IPS-20b (cell line): ENCODE data around the gene SAMD13.

Experiments used
- H3K27ac ChIP-seq: one replicate; pipeline ENCODE4 v1.5.1; 2013; ENCODE audit warnings: low read length
- H3K27me3 ChIP-seq: 2 replicates; pipeline ENCODE4 v1.6.1; 2013; ENCODE audit warnings: mild to moderate bottlenecking, low read length, inconsistent platforms; ENCODE audit not compliant: insufficient read depth
- H3K36me3 ChIP-seq: 2 replicates; pipeline ENCODE4 v1.6.1; 2013; ENCODE audit warnings: low read depth, mild to moderate bottlenecking, inconsistent platforms, low read length, moderate library complexity; ENCODE audit not compliant: insufficient read depth
- H3K4me1 ChIP-seq: 2 replicates; pipeline ENCODE4 v1.6.1; 2013; ENCODE audit warnings: mild to moderate bottlenecking, control low read depth, inconsistent platforms, low read length, moderate library complexity; ENCODE audit not compliant: insufficient read depth
- H3K4me3 ChIP-seq: 2 replicates; pipeline ENCODE4 v1.5.1; 2013; ENCODE audit warnings: mild to moderate bottlenecking, low read length, inconsistent platforms
- H3K9ac ChIP-seq: 2 replicates; pipeline ENCODE4 v1.6.1; 2013; ENCODE audit warnings: low read depth, mild to moderate bottlenecking, inconsistent platforms, low read length, moderate library complexity
- H3K9me3 ChIP-seq: 2 replicates; pipeline ENCODE4 v1.6.1; 2013; ENCODE audit warnings: mild to moderate bottlenecking, low read depth, low read length, inconsistent platforms; ENCODE audit not compliant: insufficient read depth

The SAMD13 gene

DNA sequence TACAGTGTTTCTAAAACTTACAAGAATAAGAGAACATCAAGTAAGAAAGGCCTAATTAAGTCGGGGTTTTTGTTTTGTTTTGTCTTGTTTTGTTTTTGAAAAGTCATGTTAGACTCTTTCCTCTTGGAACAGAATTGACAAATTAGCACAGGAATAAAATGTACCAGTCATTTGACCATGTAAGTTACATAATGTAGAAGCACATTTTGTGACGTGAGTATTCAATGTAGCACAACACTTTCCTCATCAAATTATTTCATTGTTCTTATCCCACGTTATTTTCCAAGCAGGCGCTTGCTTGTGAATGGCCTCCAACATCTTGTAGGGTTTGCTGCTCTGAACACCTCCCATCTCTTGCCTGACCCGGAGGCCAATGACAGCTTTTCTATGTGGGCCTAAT is 62.1 kb downstream of the SAMD13 start:
- H3K4me1 ChIP-seq: no peaks in the 10 kb centered on the region
- no peaks in the 10 kb centered on the region for H3K9me3 ChIP-seq
- H3K9ac ChIP-seq: no peak overlapping the region
- H3K4me3 ChIP-seq: no peak overlapping the region
- H3K27ac ChIP-seq: no peak overlapping the region
- H3K27me3 ChIP-seq: no peaks in the 10 kb centered on the region
- H3K36me3 ChIP-seq: no peaks in the 10 kb centered on the region

DNA sequence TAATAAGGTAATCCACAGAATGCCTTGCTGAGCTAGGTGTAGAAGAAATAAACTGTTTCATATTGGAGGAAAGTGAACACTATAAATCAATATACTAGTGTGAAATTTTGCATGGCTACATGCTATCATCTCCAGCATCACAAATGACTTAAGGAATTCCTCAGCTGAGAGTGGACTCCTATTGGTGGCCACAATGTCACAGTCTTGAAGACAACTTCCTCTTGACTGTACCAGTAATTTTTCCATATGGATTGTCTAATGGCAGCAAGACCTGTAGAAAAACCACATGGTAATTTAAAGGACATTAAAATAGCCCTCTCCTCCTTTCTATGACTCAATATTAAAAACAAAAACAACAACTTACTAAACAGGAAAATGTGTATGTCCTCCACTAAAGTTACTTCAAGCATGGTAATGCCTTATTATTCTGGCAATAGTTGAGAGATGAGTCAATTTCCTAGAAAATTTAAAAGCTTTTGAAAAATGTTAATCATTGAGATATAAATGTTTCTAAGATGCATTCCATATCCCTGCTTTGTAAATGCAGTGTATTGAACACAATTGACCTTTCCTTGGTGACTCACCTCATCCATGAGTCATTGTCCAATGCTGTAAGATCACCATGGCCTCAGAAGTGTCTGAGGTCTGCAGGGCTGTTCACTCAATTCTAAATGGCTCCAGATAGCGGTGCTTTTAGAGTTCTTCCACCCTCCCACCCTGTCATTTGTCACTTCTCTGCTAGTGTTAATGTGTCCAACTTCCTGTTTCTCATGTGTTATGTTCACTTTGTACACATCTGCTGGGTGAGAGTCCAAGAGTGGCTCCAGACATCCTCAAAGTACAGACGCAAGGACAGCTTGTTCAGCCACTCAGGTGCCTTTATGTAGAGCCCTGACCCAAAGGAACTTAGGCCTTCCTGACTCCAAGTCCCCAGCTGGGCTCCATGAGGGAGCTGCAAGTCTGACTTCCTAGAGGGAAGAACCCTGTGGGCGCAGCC is 64.0 kb downstream of the SAMD13 start:
- H3K9ac ChIP-seq: no peak overlapping the region
- no peak overlapping the region for H3K27ac ChIP-seq
- H3K4me1 ChIP-seq: no peaks in the 10 kb centered on the region
- no peak overlapping the region for H3K4me3 ChIP-seq
- no peaks in the 10 kb centered on the region for H3K36me3 ChIP-seq
- no peaks in the 10 kb centered on the region for H3K27me3 ChIP-seq
- H3K9me3 ChIP-seq: no peaks in the 10 kb centered on the region

DNA sequence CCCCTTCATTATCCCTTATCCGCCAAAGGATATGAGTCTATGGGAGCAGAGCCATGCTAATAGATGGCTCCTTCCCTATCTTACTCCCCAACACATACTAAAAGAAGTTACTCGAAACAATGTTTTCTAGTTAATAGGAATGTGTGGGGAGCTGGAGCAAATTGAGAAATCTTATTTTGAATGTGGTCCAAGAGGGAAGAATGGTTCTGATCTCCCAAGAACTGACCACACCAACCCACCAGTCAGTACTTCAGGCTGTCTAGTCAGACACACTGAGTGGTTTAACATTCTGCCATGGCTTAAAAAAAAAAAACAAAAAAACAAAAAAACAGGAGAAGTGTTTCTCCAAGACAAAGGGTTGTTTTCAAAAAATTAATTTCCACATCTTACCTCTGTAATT is 65.3 kb downstream of the SAMD13 start:
- no peaks in the 10 kb centered on the region for H3K4me1 ChIP-seq
- H3K36me3 ChIP-seq: no peaks in the 10 kb centered on the region
- H3K27me3 ChIP-seq: no peaks in the 10 kb centered on the region
- no peak overlapping the region for H3K9ac ChIP-seq
- H3K4me3 ChIP-seq: no peak overlapping the region
- no peak overlapping the region for H3K27ac ChIP-seq
- no peaks in the 10 kb centered on the region for H3K9me3 ChIP-seq

DNA sequence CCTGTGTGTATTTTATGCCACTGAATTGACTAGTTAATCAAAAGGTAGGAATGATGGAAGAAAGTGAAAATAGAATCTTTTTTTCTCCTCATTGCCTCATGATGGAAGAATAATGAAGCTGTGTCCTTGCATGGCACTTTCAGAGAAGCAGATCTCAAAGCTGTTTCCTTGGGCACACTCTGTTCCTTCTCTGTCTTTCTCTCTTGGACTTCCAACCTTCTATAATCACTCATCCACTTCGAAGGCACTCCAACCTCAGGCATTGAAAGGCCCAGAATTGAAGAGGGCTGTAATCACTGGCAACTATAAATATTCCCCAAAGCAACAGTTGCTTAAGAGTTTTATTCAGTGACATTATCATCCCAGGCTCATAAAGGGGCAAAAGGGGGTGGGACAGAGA is 65.7 kb downstream of the SAMD13 start:
- Histone ChIP-seq H3K4me1 (no peaks in the 10 kb centered on the region), H3K4me3 (no peak overlapping the region), H3K9ac (no peak overlapping the region), H3K36me3 (no peaks in the 10 kb centered on the region), H3K27ac (no peak overlapping the region), H3K9me3 (no peaks in the 10 kb centered on the region), H3K27me3 (no peaks in the 10 kb centered on the region)

DNA sequence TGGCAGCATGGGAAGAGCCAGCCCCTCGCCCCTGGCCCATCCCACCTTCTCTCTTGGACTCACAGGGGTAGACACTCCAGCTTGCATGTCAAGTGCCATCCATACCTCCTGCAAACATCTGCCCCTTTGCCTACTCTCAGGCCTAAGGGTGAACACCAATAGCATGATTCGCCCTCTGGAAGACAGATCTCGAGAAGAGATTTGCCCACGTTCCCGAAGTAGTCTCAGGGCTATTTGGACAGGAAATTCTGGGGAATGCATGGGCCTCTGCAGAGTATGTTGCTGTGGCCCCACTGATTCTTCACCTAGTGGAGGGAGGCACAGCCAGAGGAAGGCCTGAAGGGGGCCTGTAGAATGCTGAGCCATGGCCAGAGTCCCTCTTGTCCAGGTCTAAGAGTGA is 66.9 kb downstream of the SAMD13 start:
- Histone ChIP-seq H3K9me3 (no peaks in the 10 kb centered on the region), H3K27me3 (no peaks in the 10 kb centered on the region), H3K4me3 (no peak overlapping the region), H3K27ac (no peak overlapping the region), H3K4me1 (no peaks in the 10 kb centered on the region), H3K9ac (no peak overlapping the region), H3K36me3 (no peaks in the 10 kb centered on the region)

DNA sequence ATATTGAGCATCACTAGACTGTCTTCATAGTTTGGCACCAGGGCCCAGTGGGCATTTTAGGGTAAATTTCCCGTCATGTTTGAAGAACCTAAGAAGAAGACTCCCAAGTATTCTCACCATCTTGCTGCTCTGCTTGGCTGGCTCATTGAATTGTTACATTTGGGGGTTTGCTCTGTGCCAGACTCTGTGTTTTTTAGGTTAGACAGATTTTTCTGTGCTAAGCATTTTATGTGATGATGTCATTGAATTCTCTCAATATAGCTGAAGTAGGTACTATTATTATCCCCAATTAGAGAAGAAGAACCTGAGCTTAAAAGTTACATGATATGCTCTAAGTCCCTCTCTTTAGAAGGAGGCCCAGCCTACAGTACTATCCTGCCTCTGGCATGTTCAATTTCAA is 68.8 kb downstream of the SAMD13 start:
- no peaks in the 10 kb centered on the region for H3K9me3 ChIP-seq
- H3K27ac ChIP-seq: no peak overlapping the region
- H3K9ac ChIP-seq: no peak overlapping the region
- no peak overlapping the region for H3K4me3 ChIP-seq
- H3K27me3 ChIP-seq: no peaks in the 10 kb centered on the region
- no peaks in the 10 kb centered on the region for H3K4me1 ChIP-seq
- H3K36me3 ChIP-seq: no peaks in the 10 kb centered on the region

DNA sequence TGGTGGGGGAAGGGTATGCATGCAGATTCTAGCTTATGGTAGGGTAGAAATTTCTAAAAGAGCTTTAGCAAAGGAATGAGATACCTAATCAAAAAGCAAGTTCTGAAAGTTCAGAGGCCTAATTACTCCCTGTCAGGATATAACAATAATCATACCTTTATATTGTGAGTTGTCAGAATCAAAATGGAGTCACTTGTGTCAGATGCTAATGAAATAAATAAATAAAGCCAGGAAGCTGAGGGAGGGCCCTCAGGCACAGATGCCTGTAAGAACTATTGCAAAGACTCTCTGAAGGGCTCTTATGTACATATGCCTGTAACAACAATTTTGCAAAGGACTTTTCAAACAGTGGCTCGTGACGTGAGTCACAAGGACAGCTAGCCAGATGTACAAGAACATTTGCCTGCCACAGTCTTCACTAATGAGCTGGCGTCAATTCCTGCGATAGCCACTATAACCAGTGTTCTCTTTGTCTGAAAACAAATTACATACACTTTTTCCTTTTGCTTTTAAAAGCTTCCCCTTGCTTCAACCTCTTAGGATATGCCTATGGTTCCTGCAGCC is 69.4 kb downstream of the SAMD13 start:
- H3K4me1 ChIP-seq: no peaks in the 10 kb centered on the region
- no peak overlapping the region for H3K4me3 ChIP-seq
- no peaks in the 10 kb centered on the region for H3K27me3 ChIP-seq
- H3K9me3 ChIP-seq: no peaks in the 10 kb centered on the region
- no peaks in the 10 kb centered on the region for H3K36me3 ChIP-seq
- no peak overlapping the region for H3K27ac ChIP-seq
- no peak overlapping the region for H3K9ac ChIP-seq

DNA sequence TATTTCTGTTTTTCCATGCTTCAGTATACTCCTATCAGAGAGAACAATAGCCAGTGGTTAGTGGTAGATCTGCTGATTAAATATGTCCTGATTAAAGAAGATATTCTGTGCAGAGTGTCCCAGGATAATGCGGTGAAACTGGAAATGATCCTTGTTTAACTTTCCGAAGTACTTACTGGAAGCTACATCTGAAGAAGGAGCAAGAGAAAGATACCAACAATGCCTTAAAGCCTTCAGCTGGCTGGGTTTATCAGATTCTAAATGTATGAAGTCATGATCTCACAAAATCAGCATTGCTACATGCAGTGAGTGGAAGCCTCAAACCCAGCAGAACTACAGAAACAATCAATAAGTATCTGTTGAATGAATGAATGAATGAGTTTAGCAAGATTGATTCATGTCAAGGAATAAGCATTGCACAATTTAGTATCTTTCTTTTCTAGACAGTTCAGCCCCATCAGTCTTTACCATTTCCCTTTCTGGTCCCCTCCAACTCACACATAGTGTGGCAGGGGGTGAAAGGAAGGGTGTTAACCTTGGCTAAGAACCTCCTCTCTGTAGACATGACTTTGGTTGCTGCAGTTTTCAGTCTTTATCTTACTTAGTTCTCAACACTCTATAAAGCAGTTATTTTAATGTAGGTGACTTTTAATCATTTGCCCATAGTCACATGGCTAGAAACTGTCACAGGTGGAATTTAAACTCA is 72.1 kb downstream of the SAMD13 start:
- Histone ChIP-seq H3K36me3 (no peaks in the 10 kb centered on the region), H3K9me3 (no peaks in the 10 kb centered on the region), H3K9ac (no peak overlapping the region), H3K27ac (no peak overlapping the region), H3K4me3 (no peak overlapping the region), H3K27me3 (no peaks in the 10 kb centered on the region), H3K4me1 (0 out of 2 replicates have a peak, but pooled peaks cover 1% of the 10 kb centered on the region)

DNA sequence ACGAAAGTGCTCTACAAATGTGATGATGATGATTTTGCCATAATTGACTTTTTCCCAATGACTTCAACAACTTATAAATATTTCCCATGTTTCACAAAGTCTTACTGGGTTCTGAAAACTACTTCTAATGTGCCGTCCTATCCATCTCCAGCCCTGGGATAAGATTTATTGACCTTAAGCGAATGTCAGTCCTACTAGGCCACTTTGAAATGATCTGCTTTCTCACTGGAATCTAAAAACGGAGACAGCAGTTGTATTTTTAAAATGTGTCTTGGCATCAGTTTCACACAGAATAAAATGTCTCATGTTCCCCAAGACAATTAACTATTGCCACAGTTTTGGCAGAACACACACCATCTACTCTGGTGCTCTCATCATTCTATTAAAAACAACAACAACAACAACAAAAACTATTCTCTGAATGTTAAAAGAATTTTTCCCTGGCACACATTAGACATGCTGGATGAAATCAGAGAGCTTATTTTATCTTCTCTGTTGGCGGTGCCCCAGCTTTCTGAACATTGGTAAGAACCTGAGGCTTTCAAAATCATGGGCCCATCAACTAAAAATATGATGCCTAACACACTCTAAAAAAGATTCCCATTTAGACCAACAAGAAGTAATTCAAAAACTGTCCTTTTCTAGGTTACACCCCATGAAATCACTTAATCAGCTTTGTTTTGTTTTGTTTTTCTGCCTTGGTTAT is 73.6 kb downstream of the SAMD13 start:
- Histone ChIP-seq H3K36me3 (no peaks in the 10 kb centered on the region), H3K9ac (no peak overlapping the region), H3K9me3 (no peaks in the 10 kb centered on the region), H3K4me1 (peaks cover 5% of the 10 kb centered on the region; the same call in 1 of the 2 replicates), H3K27me3 (no peaks in the 10 kb centered on the region), H3K27ac (no peak overlapping the region), H3K4me3 (no peak overlapping the region)

DNA sequence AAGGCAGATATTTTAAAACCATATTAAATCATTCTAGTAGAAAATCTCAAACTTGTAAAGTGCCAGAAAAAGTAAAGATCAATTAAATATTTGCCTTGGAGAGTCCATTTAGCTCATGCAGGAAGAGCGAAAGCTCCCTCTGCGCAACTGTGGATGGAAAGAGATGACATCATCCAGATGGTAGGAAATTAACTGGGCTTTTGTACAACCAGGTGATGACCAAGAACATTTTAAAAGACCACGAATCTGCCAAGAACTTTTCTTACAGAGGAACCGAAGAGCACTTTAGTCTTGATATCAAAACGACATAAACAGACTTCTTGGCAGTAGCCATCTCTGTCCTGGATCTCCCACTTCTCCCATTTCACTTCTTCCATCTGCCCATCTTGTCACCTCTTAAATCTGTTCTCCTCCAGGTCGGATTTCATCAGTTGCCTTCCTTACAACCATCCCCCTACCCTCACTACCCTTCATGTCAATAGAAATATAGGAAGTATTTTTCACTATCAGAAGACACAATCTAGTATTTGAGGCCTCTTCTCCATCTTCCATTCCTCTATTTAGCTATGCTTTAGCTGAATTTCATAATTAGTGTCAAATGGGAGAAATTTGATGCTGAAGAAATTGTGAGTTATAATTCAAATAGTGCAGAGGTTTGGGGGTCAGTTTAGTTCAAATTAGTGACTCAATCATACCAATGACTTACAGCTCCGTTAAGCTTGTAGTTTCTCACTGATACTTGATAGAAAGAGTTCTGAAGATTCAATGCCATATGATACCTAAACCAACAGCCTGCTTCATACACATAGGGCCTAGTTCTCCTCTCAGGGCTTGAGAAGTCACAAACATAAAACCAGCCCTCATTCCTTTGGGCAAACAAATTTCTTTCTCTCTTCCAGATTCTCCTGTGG is 74.7 kb downstream of the SAMD13 start:
- Histone ChIP-seq H3K27ac (no peak overlapping the region), H3K36me3 (no peaks in the 10 kb centered on the region), H3K27me3 (no peaks in the 10 kb centered on the region), H3K4me1 (peaks cover 5% of the 10 kb centered on the region; the same call in 1 of the 2 replicates), H3K4me3 (no peak overlapping the region), H3K9ac (no peak overlapping the region), H3K9me3 (no peaks in the 10 kb centered on the region)
